Uterus (tissue), 4 donors: Measurements from ENCODE around the gene MAOA. TPM values are rescaled to one million over a fixed set of nuclear protein-coding genes. Genes with fewer than 3 reads are reported as not detected.
"Not testable (repeated sequence)": the region's sequence is repeated elsewhere in the genome, so short reads cannot be mapped to it uniquely, and the experiment has no call there.

ENCODE experiments used
- DNase-seq, 2 donors: peaks; one replicate each; pipeline ENCODE4 v3.0.0-alpha.2; 2019 to 2020
- H3K27ac ChIP-seq, 2 donors: fragments of 200-600 bp; sonication (generic); 1 replicate in 1 of 2; 2 replicates in 1 of 2; pipeline ENCODE4 v1.5.1; 2016 to 2018
- H3K27me3 ChIP-seq, 2 donors: fragments of 200-600 bp; sonication (generic); one replicate each; pipeline ENCODE4 v1.5.1; 2018 to 2019; ENCODE audit warnings: control low read depth in 1 of 2
- H3K36me3 ChIP-seq, 2 donors: fragments of 200-600 bp; sonication (generic); one replicate each; pipeline ENCODE4 v1.5.1; 2019; ENCODE audit warnings: control low read depth in 1 of 2
- H3K4me1 ChIP-seq, 2 donors: fragments of 200-600 bp; sonication (generic); one replicate each; pipeline ENCODE4 v1.5.1; 2018 to 2019; ENCODE audit warnings: control low read depth in 1 of 2
- H3K4me3 ChIP-seq, 2 donors: fragments of 200-600 bp; sonication (generic); 1 replicate in 1 of 2; 2 replicates in 1 of 2; pipeline ENCODE4 v1.5.1; 2018 to 2019; ENCODE audit warnings: mild to moderate bottlenecking in 1 of 2
- H3K9me3 ChIP-seq, 2 donors: fragments of 200-600 bp; sonication (generic); one replicate each; pipeline ENCODE4 v1.5.1; 2019; ENCODE audit warnings: control low read depth in 1 of 2
- CTCF ChIP-seq, 4 experiments: fragments of 200-600 bp in 2 of 4; fragments of 450-650 bp in 2 of 4; sonication (generic) in 2 of 4; IDR thresholded peaks; one replicate each; pipeline ENCODE4 v1.5.1; 2016 to 2019; ENCODE audit warnings: antibody characterized with exemption in 4 of 4, mild to moderate bottlenecking in 2 of 4, moderate library complexity in 1 of 4
- POLR2A ChIP-seq, 2 donors: fragments of 450-650 bp; IDR thresholded peaks; one replicate each; pipeline ENCODE4 v1.6.1; 2016; ENCODE audit warnings: antibody characterized with exemption in 2 of 2, mild to moderate bottlenecking in 1 of 2, moderate library complexity in 1 of 2
- intact Hi-C: fragments of 100-400 bp; cut with DNase I; formaldehyde crosslinking; loops from one replicate; pipeline ENCODE4 v1.15.1; 2023; ENCODE audit warnings: low total_unique reads
- total RNA-seq, 4 donors: library from RNA; depleted of rRNA in 3 of 4; stranded (reverse); fragments of >200 nt in 3 of 4; gene quantifications; one replicate each; pipeline versions ENCODE4 v1.1.0 to v1.2.4, GENCODE V29; 2014 to 2023
- donor health status: DM: yes; HTN: yes; CAD: no.

MAOA gene
- total RNA-seq, 4 donors from 2014 or later = 13.2 to 90.6 (median 67.1) TPM

DNA sequence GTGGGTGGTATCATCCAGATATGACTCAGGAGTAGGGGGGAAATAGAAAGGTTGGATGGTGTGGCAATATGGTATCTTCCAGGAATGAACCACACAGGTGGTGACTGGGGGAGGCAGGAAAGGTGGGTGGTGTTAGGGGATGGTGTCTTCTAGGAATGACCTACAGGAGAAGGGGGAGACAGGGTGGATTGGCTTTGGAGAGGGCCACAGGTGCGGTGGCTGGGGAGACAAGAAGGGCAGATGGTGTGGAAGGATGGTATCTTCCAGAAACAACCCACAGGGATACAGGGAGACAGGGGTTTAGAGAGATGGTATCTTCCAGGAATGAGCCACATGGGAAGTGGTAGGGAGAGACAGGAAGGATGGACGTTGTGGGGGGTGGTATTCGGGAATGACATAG is 64.0 kb downstream of the MAOA start:
- H3K4me3 ChIP-seq = no peak overlapping the region
- no peak for TF ChIP-seq CTCF (IDR thresholded peaks at IDR 0.05)
- TF ChIP-seq POLR2A (IDR thresholded peaks at IDR 0.05) = no peak
- H3K4me1 ChIP-seq = no peaks in the 10 kb centered on the region
- no peak for DNase-seq
- H3K36me3 ChIP-seq = no peaks in the 10 kb centered on the region
- H3K9me3 ChIP-seq = peaks cover 0 to 5% of the 10 kb centered on the region in 2 donors
- H3K27me3 ChIP-seq = no peaks in the 10 kb centered on the region
- H3K27ac ChIP-seq = no peak overlapping the region
- intact Hi-C loops = no loop called here

DNA sequence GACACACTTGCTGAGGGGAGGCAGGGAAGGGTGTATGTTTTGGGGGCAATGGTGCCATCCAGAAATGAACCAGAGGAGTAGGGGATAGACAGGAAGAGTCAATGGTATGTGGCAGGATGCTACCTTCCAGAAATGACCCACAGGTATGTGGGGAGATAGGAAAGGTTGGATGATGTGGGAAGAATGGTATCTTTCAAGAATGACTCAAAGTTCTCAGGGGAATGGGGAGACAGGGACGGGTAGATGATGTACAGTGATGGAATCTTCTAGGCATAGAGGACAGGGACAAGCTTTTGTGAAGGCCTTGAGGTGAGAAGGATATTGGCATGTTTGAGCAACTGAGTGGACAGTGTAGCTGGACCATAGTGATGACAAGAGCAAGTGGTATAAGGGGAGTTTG is 64.9 kb downstream of the MAOA start:
- no peak for DNase-seq
- Histone ChIP-seq H3K27ac (no peak overlapping the region), H3K4me3 (no peak overlapping the region), H3K9me3 (peaks cover 0 to 5% of the 10 kb centered on the region in 2 donors), H3K36me3 (no peaks in the 10 kb centered on the region), H3K27me3 (no peaks in the 10 kb centered on the region), H3K4me1 (no peaks in the 10 kb centered on the region)
- intact Hi-C loops = no loop called here
- no peak for TF ChIP-seq POLR2A (IDR thresholded peaks at IDR 0.05)
- no peak for TF ChIP-seq CTCF (IDR thresholded peaks at IDR 0.05)

DNA sequence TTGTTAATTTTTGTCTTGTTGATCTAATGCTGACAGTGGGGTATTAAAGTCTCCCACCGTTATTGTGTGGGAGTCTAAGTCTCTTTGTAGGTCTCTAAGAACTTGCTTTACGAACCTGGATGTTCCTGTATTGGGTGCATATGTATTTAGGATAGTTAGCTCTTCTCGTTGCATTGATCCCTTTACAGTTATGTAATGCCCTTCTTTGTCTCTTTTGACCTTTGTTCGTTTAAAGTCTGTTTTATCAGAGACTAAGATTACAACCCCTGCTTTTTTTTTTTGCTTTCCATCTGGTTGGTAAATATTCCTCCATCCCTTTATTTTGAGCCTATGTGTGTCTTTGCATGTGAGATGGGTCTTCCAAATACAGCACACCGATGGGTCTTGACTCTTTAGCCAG is 69.1 kb downstream of the MAOA start:
- H3K27me3 ChIP-seq, H3K9me3 ChIP-seq, H3K4me3 ChIP-seq, DNase-seq, H3K27ac ChIP-seq, H3K4me1 ChIP-seq, intact Hi-C loops, H3K36me3 ChIP-seq: not testable (repeated sequence)

- H3K4me3 ChIP-seq, DNase-seq, H3K27me3 ChIP-seq, intact Hi-C loops, H3K27ac ChIP-seq, H3K36me3 ChIP-seq, H3K9me3 ChIP-seq, H3K4me1 ChIP-seq: not testable (repeated sequence)
These were observed 71.2 kb downstream of the MAOA start for GRCh38 chrX:43727254-43727653.

GRCh38 chrX:43728002-43728401 is 71.9 kb downstream of the MAOA start:
- no peaks in the 10 kb centered on the region for H3K27me3 ChIP-seq
- no peak for DNase-seq
- no peak overlapping the region for H3K27ac ChIP-seq
- H3K36me3 ChIP-seq = no peaks in the 10 kb centered on the region
- H3K9me3 ChIP-seq = no peaks in the 10 kb centered on the region
- intact Hi-C loops = no loop called here
- H3K4me1 ChIP-seq = no peaks in the 10 kb centered on the region
- no peak overlapping the region for H3K4me3 ChIP-seq
- no peak for TF ChIP-seq CTCF (IDR thresholded peaks at IDR 0.05)
- no peak for TF ChIP-seq POLR2A (IDR thresholded peaks at IDR 0.05)

DNA sequence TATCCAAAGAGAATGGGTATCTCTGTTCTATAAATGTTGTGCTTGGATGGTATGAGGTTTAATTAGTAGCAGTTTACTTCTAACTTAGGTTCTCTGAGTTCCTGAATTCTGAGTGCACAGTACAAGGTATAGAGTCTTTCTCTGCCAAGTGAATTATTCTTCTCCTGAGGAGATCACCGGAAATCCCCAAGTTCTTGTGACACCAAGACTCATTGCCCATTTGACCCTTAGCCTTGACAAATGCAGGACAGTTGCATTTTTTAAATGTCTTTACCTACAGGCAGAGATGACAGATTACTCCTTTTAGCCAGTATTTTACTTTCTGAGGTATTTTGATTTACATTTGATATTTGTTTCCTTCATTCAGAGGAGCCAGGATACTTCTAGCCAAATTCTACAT is 72.9 kb downstream of the MAOA start:
- no peaks in the 10 kb centered on the region for H3K4me1 ChIP-seq
- no peak for DNase-seq
- H3K36me3 ChIP-seq = no peaks in the 10 kb centered on the region
- TF ChIP-seq CTCF (IDR thresholded peaks at IDR 0.05) (no peak), POLR2A (IDR thresholded peaks at IDR 0.05) (no peak)
- no peak overlapping the region for H3K4me3 ChIP-seq
- H3K27ac ChIP-seq = no peak overlapping the region
- no peaks in the 10 kb centered on the region for H3K27me3 ChIP-seq
- intact Hi-C loops = no loop called here
- no peaks in the 10 kb centered on the region for H3K9me3 ChIP-seq
